NCI-H526 treated with DMSO at 0.1 percent for 48 hours (cell line): ENCODE data around the gene TNF.
A peak's percentile ranks its signal among the peaks of the same experiment; 100 is the strongest.
"Not testable (repeated sequence)": the region's sequence is repeated elsewhere in the genome, so short reads cannot be mapped to it uniquely, and the experiment has no call there.

Source experiments
- DNase-seq: peaks from one replicate; lab custom pipeline; 2025; lab: John Stamatoyannopoulos, UW

TNF gene

DNA sequence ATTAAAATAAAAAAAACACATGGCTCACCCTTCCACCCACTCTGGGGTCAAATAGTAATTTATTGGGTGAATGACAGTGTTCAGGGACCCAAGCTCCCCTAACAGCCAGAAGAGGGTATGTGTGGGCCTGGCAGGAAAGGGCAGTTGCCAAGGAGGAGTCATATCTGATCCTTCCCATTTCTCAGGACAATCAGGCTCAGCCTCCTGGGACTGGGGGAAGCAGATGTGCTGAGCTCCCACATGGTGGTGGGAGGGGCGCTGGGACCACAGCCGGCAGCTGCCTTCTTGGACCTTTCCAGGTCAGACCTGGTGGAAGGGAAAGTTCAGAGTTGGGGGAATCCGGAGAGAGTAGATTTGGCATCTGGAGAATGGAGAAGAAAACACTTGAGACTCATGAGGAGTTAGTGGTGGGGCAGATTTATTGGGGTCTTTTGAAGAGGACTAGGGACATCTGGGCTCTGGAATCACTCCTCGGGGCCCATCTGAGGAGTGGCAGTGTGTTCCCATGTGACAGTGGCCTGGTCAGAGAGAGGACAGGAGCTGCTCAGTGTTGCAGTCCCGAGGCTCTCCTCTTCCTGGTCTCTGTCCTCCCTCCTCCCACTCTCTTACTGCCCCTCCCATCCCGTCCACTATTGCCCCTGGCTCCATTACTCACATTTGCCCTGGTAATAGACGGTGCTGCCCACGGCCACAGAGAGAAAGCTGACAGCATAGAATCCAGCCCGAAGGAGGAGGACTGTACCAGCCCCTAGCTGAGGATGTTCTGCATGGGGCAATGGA, 13.7 kb downstream of the TNF start:
- no peak for DNase-seq

DNA sequence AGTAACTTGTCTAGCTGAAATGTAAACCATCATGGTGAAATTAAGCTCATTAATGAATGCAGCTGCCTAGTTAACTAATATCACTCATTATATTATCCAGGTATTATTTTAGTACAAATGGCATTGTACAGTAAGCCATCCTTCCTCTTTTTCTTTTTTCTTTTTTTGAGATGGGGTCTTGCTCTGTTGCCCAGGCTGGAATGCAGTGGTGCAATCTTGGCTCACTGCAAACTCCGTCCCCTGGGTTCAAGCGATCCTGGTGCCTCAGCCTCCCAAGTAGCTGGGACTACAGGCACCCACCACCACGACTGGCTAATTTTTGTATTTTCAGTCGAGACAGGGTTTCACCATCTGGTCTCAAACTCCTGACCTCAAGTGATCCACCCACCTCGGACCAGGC, 15.3 kb downstream of the TNF start:
- DNase-seq, result not testable (repeated sequence)

DNA sequence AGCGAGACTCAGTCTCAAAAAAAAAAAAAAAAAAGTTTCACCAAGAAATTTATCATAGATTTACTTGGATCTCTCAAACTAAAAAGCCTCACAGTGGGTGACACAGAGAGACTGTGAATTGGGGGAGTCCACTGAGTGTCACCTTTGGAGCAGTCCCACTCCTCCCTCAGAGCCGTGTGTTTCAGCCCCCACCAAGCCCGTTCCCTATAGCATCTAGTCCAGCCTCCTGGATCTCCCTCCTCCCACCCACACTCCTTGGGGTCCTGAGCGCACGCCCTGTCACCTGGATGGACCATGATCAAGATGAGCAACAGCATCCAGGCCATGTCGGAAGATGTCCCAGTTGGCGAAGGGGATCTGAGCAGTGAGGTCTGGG, 17.0 kb downstream of the TNF start:
- no peak for DNase-seq

DNA sequence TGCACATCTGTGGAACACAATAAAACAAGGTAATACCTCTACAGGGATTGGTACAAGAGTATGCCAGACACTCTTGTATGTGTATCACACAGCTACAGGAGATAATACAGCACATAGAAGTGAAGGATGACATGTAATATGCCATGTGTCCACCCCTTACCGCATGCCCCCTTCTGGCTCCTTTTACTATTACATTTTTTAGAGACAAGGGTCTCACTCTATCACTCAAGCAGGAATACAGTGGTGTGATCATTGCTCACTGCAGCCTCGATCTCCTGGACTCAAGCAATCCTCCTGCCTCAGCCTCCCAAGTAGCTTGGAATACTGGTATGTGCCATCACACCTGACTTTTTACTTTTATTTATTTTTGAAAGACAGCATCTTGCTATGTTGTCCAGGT, 21.6 kb downstream of the TNF start:
- peak; percentile 21 for DNase-seq

DNA sequence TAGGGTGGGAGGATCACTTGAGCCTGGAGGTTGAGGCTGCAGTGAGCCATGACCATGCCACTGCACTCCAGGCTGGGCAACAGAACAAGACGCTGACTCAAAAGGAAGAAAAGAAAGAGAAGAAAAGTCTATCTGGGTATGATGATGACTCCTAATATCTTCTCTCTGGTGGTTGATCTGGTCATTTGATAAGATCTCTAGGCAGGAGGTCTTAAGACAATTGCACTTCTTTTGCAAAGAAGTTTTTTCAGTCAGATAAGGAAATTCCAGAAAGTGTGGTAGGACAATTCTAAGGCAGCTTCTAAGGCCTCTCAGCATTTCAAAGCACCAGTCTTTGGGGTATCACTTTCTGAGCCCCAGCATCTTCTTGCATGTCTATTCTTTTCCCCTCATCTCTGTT, 32.0 kb downstream of the TNF start:
- no peak for DNase-seq

DNA sequence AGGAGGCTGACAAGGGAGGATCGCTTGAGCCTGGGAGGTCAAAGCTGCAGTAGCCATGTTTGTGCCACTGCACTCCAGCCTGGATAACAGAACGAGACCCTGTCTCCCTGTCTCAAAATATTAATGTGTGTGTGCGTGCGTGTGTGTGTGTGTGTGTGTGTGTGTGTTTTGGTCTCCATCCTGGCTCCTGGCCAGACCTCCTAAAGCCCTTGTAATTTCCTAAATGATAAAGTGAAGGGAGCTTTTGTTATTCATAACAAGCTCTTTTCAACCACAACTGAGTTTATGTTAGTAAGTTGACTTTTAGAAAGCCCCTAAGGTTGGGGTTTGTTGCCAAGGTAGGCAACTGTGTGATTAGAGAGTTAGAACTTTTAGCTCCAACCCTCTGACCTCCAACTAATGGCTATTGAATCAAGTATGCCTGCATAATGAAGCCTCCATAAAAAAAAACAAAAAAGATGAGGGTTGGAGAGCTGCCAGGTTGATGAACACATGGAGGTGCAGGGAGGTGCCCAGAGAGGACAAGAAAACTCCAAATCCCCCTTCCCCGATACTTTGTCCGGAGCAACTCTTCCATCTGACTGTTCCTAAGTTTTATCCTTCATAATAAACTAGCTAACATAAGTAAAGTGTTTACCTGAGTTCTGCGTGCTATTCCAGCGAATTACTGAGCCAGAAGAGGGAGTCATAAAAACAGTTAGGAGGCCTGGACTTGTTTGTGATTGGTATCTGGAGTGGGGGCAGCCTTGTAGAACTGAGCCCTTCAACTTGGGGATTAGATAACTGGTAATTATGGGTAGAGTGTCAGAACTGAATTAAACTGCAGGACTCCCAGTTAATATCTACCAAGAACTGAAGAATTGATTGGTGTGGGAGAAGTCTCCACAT, 34.4 kb downstream of the TNF start:
- DNase-seq, result no peak

DNA sequence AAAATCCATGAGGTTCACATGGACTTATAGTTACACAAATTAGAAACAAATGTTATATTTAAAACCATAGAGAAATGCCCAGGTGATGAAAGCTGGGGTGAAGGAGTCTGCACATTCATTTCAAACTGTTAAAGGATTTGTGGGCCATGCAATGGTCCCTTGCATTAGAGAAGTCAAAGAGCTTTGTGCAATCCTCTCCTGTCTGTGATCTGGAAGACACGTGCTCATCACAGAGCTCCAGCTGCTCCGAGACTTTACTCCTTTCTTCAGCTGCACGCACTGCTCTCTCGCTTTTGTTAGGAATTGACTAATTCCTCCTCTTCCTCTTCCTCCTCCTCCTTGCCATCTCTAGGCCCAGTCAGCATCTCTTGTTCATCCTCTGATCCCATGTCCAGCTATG, 35.6 kb downstream of the TNF start:
- DNase-seq, result no peak

DNA sequence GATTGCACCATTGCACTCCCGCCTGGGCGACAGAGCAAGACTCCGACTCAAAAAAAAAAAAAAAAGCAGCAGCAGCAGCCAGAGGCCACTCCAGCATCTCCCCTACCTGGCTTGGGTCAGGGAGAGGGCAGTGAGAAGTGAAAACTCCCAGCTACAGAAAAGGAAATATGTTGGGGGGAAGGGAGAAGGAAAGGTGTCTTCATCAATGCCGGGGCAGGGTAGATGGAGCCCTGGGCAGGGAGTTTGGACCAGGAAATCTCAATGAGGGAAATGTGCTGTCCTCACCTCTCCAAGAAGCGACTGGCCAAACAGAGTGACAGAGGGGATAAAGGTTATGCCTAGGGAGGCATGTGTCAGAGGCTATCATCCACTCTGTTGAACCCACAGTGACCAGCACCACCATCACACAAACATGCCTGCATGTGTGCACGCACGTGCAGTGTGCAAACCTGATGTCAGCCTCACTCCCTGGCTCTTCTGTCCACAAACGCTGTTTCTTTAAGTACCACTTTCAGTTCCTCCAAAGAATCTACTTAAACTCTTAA, 38.8 kb downstream of the TNF start:
- no peak for DNase-seq

DNA sequence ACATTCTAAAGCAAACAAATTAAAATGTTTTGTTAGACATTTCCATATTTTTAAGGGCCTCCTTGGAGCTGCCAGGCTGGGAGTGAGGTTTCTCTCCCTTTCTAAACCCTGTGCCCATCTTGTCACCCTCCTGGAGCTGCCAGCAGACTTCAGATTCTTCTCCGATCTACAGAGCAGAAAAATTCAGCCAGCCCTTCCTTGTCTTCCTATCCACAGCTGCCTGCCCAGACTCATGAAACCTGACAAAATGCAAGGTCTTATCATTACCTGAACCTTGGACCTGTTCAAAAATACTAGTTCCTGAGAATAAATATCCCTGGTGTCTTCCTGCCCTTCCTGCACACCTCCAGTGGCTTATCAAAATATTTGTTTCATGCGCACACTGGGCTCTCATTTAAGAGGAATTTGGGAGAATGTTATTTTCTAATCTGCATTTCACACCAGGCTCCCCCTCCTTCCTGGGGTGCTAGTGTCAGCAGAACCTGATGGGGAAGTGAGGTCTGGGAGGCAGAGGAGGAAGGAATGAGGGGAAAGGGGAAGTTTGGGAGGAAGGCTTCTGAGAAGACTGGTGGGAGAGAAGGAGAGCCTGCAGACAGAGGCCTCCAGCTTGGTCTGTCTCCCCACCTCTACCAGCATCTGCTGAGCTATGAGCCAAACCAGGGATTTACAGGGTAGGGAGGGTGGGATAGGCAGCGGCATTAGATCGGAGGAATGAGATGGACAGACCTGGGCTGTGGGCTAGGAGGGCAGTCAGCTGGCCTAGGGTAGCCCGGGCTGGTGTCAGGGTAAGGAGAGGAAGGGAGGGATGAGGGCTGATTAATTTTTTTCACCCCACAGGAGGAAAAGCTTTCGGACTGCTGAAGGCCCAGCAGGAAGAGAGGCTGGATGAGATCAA, 39.6 kb downstream of the TNF start, which contains the start of gene AIF1:
TSS of gene AIF1 (plus strand) at position 551 of the 895 bp plus-strand sequence. CDS start at position 647, 96 bp downstream.
- no peak for DNase-seq

DNA sequence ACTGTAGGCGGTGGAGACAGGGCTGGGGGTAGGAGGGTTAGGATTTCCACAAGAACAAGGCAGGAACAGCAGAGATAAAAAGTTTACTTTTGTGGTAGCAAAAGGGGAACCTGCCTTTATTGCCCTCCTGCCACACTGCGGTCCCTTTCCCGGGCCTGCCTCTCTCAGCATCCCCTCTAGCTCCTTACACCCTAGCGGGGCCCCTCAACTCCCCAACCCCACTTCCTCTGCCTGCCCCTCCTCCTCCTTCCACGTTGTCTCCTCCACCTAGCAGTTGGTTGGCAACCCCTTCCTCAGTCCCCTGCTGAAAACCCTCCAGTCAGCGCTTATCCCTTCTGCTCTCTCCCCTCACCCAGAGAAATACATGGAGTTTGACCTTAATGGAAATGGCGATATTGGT, 40.4 kb downstream of the TNF start:
- no peak for DNase-seq

DNA sequence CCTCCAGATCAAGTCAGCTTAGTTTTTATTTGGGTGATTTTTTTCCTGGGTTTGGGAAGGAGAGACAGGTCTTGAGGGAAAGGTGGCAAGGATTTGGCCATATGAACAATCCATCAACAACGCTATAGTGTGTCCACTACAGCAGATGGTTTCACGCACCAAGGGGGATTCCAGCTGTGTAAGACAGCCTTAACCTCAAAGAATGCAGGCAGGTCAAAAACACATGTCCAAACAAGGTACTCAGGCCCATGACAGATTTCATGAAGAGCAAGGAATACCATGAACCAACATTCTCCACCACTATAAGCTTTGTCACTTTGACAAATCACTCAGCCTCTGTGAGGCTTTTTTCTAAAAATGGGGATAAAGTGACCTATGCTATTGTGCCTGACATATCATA, 41.6 kb downstream of the TNF start:
- no peak for DNase-seq

DNA sequence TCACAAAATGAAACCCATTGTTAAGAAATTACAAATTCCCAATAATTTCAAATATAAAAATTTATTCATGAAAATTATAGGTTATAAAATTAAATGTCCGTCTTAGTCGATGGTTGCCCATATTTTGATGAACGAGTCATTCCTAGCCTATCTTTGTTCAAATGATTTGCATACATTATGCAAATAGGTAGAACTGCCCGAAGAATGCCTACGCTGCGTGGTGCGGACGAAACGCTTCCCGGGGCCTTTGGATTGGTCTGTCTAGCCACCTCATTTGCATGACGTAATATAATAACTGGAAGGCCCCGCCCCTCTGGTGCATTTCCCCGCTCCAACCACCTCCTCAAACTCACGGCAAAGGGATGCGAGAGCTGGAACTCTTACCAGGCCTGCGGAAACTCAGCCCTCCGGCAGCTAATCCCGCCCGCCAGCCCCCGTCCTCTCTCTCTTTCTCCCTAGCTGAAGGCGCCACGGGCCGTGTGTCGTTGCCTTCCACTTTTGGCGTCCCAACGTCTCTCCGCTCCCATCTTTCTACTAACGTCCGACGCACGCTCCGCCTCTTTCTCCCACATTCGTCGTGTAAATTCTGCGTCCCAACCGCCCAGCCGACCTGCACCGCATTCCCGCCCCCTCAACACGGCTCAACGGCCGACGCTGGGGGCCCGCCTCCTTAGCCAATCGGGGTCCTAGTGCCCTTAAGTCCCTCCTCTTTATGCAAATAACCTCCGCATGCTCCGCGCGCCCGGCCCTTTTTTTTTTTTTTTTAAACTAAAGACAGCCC, 44.6 kb downstream of the TNF start:
- DNase-seq, result peak; percentile 98

DNA sequence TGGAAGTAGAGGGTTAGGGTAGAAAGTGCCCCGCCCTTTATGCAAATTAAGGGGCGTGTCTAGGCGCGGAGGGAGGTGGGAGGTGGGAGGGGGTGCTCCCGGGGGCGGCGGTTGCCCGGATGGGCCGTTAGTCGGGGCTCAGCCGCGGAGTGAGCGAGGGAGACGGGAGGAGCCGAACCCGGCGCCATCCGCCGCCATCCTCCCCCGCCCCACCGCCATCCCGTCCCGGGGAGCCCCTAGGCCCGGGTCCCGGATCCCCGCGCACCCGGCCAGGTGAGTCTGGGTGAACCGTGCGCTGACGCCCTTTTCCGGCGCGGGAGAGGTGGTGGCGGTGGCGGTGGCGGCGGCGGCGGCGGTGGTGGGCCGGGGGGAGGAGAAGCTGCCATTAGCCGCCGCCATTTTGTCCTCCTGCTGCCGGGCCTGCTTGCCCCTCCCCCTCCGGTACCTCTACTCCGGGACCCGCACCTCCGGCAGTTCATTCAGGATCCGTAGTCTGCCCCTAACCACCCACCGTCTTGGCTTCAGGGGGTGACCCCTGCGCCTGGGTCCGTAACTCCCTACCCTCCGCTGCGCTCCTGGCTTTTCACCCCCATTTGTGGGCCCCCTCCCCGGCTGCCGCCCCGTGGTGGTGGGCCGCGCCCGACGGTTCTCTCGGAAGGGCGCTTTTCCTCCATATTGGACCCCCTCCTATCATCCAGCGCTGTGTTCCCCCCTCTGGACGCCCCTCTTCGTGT, 45.4 kb downstream of the TNF start, which contains the start of gene PRRC2A:
TSS of gene PRRC2A (plus strand) at position 130 of the 734 bp plus-strand sequence. CDS start 2,075 bp downstream, outside the sequence.
- DNase-seq, result peak; percentile 36

DNA sequence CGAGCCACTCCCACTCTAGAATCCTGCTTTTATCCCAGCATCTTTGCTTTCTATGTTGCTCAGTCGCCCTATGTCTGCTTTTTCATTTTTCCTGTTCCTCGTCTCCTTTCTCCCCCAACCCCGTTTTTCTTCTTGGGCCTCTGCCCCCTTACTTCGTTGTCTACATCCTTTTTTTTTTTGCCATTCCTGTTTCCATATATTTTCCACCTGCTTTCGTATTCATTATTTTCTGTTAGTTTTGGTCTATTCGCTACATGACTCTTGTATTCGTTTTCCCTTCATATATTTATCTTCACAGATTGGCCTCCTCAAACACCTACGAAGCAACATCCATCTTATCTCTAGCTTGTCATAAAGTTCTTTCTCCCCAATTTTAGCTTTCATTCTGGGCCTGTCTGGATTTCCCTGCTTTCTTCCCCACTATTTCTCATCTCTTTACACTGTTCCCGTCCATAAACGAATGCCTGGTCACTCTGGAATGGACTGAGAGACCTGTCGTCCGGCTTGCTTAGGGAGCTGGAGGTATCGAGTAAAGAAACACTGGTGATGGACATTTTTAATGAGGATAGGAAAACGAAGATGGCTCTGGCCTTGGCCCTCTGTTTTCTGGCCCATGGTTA, 46.1 kb downstream of the TNF start:
- DNase-seq, result no peak

DNA sequence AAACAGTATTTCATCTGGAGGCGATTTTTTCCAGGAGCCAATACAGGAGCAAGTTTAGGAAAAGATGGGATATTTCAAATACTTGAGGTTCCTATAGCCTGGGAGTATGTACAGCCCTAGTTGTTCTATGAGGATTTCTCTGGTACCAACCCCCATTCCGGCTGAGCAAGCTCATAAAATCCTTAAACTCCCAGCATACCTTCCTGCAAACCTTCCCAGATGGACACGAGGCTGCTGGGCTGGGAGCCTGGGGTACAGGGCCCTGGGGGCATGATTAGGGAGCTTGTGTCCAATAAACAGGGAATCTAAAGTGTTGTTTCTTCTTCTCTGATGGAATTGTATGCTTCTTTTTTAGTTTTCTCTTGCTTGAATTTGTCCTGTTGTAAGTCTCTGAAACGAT, 46.6 kb downstream of the TNF start:
- no peak for DNase-seq

DNA sequence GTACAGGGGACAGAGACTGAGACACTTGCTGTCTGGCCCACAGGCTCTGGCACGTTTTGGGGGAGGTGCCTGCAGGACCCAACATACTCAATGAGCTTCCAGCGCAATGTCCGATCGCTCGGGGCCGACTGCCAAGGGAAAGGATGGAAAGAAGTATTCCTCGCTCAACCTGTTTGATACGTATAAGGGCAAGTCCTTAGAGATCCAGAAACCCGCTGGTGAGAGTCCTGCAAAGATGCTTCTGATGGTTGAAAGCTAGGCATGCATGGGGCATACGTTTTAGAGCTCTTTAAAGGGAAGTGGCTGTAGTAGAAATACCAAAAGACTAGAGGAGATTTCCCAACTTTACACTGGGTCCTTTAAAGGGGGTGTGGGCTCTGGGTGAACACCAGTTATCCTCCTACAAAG, 47.3 kb downstream of the TNF start:
- no peak for DNase-seq

DNA sequence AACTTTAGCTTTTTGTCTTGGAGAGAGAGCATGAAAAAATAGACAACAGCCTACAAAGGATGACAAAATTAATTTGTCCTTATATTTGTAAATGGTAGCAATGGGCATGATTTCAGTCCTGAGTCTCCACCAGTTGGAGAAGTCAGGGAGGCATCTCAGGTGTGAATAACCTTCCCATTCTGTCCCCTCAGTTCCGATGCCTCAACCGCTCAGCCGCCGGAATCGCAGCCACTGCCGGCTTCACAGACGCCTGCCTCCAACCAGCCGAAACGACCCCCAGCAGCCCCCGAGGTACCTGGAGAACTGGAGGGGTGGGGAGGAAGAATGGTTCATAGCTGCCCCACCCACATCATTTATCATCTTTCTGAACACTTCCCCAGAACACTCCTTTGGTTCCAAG, 48.7 kb downstream of the TNF start:
- no peak for DNase-seq

DNA sequence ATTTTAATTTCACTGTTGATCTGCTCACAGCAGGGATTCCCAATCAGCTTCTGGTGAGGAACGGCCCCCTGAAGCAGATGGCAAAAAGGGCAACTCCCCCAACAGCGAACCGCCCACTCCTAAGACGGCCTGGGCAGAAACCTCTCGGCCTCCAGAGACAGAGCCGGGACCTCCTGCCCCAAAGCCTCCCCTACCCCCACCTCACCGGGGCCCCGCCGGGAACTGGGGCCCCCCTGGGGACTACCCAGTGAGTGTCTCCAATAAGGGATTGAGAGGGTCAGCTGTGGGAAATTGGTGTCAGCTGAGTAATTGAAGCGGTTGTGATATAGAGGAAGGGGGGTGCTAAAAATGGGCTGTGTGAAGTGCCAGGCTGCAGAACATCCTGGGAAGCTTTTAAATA, 51.6 kb downstream of the TNF start:
- no peak for DNase-seq

DNA sequence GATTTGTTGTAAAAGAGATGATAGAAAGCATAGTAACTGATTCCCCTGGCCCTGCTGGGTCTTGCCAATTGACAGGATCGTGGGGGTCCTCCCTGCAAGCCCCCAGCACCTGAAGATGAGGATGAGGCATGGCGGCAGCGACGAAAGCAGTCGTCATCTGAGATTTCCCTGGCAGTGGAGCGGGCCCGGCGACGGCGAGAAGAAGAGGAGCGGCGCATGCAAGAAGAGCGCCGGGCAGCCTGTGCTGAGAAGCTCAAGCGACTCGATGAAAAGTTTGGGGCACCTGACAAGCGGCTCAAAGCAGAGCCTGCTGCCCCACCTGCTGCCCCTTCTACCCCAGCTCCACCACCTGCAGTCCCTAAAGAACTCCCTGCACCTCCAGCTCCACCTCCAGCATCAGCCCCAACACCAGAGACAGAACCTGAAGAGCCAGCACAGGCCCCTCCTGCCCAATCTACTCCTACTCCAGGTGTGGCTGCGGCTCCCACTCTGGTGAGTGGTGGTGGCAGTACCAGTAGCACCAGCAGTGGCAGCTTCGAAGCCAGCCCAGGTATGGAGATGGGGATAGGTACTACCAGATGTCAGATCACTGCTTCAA, 52.4 kb downstream of the TNF start:
- no peak for DNase-seq
